Measurements from ENCODE around the gene CTNNBL1.
"Not testable (repeated sequence)": the region's sequence is repeated elsewhere in the genome, so short reads cannot be mapped to it uniquely, and the experiment has no call there.

CTNNBL1 gene

DNA sequence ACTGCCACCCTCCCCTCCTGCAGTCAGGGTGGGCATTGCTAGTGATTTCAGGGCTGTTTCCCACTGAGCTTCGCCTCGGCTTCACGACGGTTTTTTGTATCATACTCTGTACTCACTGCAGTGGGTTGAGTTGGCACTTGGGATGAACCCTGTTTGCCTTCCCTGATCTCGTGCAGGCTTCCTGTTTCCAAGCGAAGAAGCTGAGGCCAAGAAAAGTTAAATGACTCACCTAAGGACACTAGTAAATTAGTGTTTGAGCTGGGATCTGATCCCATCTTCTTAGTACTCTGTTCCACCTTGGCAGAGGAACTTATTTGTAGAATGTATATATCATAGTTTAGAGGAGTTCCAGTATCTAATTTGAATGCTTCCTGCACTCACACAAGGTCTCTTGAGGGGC is 158.8 kb downstream of the CTNNBL1 start:
- no peak for DNase-seq (ENCODE audit: low spot score)

- no peak for DNase-seq (ENCODE audit: low spot score)
Measured at GRCh38 chr20:37853823-37854375, 160.1 kb downstream of the CTNNBL1 start.

GRCh38 chr20:37856034-37856433 is 162.2 kb downstream of the CTNNBL1 start:
- DNase-seq (ENCODE audit: low spot score) = not testable (repeated sequence)

DNA sequence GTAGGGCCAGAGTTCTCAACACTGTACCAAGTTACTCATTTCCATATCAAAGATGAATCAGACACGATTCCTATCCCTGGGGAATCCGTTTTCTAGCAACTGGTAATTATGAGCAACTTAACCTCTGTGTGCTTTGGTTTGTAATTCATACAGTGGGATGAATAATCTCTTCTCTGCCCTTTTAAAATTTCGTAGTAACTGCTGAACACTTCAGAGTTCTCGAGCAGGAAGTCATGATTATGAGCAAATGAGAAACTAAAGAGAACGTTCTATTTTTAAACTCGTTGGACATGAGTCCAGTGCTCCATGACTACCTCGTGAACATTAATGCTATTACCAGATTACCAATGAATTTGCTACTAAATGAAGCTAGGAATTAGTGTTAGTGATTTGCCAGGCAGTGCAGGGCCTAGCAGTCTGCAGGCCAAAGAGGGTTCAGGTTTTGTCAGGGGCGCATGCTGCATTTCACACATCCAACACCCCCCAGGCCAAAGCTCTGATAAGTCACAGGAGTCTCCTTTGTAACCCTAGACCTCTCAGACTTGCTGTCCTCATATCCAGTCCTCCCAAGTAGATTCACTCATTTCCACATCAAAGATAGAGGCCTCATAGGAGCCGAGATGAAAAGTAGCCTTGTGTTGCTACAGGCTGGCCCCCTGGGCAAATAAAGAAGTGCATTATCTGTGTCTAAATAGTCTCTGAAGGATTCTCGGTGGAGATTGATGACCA is 163.3 kb downstream of the CTNNBL1 start:
- DNase-seq (ENCODE audit: low spot score) = no peak

DNA sequence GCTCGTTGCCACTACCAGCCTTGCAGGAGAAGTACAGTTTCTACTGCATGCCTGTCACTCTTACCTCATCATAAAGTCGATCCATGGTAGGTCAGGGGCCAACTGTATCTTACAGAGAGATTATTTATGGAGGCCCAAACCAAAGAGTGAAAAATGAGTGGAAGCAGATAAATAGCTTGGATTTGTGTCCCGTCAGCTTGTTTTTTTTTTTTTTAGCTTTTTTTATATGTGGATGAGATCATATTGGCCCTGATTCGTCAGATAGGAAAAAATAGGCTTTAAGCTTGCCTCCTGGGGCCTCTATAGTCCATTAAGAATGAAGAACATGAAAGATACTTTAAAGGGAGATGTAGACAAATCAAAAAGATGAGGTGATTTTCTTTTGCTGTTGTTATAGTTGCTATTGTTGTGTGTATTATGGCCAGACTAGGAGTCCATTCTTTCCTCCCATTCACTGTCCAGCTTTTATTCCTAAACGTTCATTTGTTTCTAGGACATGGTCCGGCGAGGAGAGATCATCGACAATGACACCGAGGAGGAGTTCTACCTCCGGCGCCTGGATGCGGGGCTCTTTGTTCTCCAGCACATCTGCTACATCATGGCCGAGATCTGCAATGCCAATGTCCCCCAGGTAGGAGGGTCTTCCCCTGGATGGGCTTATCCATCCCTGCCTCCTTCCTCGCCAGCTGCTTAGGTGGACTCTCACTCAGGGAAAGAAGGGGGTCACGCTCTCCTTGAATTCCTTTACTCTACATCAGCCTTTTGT is 165.8 kb downstream of the CTNNBL1 start:
- no peak for DNase-seq (ENCODE audit: low spot score)

GRCh38 chr20:37863289-37863688 is 169.5 kb downstream of the CTNNBL1 start:
- no peak for DNase-seq (ENCODE audit: low spot score)

DNA sequence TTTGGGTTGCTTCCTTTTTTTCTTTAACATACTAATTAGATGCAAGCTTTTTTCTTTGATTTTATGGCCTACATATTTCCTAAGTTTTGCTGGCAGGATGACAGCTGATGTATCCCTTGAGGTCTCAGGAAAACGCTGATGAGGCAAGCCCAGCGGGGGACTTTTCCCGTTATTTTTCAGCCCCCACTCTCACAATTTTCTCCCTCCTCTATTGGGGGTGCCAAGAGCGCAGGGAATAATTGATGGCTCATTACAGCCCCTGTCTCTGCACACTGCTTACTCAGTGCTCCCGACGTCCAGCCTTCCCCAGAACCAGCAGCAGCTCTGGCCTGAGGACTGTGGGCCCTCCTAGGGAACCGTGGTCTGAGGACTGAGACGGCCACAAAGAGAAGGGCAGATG is 170.5 kb downstream of the CTNNBL1 start:
- no peak for DNase-seq (ENCODE audit: low spot score)

GRCh38 chr20:37866051-37866450 is 172.2 kb downstream of the CTNNBL1 start:
- DNase-seq (ENCODE audit: low spot score) = no peak

GRCh38 chr20:37867289-37868195 is 173.7 kb downstream of the CTNNBL1 start:
- no peak for DNase-seq (ENCODE audit: low spot score)

GRCh38 chr20:37868851-37869333 is 175.1 kb downstream of the CTNNBL1 start:
- no peak for DNase-seq (ENCODE audit: low spot score)

GRCh38 chr20:37869334-37869861 is 175.6 kb downstream of the CTNNBL1 start:
- DNase-seq (ENCODE audit: low spot score) = no peak

DNA sequence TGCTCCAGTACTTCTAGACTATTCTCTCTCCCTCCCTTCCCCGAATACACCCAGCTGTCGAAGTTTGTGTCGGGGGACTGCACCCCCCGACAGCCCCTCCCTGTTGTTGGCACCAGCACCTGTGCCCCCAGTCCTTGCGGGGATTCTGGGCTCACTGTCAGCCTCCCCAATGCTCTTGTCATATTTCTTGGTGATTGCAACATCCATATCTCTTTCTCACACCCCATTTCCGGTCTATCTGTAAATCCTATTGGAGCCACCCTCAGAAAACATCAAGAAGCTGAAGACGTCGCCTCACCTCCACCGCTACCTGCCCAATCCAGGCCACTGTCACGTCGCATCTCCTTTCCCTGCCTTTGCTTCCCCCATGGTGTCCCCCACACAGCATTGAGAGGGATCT is 176.5 kb downstream of the CTNNBL1 start:
- no peak for DNase-seq (ENCODE audit: low spot score)

- DNase-seq (ENCODE audit: low spot score) = no peak
Measured at GRCh38 chr20:37871751-37872150, 177.9 kb downstream of the CTNNBL1 start.

DNA sequence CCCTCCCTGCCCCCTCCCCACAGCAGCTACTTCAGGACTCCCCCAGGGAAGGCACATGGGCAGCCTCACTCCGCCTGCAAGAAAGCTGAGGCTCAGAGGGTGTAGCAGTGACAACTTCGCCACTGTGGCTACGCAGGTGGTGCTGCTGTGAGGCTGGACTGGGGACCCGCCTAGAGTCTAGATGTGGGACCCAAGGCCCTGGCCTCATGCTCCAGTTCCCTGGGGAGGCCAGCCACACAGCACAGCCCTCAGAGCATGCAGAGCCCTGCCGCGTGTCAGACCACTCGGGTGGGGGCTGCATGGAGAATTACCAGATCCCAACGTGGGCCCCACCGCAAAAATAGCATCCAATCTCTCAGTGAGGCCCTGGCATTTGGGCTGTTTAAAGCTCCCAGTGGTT is 178.3 kb downstream of the CTNNBL1 start:
- no peak for DNase-seq (ENCODE audit: low spot score)

- DNase-seq (ENCODE audit: low spot score) = no peak
Measured at GRCh38 chr20:37873884-37874283, 180.1 kb downstream of the CTNNBL1 start.

GRCh38 chr20:37875460-37876175 is 181.8 kb downstream of the CTNNBL1 start:
- no peak for DNase-seq (ENCODE audit: low spot score)

DNA sequence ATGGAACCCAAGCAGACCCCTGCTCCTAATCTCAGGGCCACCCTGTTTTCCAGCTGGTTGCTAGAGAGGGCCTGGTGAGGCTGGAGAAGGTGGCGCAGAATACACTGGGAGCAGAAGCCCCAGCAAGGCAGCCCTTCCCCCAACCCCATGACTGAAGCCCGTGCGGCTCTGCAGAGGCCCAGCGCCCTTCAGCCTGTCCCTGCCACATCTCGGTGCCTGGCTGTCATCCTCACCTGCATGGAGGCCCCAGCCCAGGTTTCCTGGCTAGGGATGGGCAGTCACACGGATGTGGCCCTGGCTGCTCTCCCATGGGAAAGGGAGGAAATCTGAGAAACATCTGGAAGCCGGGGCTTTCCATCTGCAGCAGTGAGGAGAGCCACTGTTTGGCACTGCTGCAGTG is 183.0 kb downstream of the CTNNBL1 start:
- DNase-seq (ENCODE audit: low spot score) = no peak

- DNase-seq (ENCODE audit: low spot score) = no peak
Measured at GRCh38 chr20:37877832-37878772, 184.3 kb downstream of the CTNNBL1 start.

- no peak for DNase-seq (ENCODE audit: low spot score)
Measured at GRCh38 chr20:37878835-37879599, 185.2 kb downstream of the CTNNBL1 start.
